Measurements from ENCODE around the gene NGEF.

Gene NGEF

DNA sequence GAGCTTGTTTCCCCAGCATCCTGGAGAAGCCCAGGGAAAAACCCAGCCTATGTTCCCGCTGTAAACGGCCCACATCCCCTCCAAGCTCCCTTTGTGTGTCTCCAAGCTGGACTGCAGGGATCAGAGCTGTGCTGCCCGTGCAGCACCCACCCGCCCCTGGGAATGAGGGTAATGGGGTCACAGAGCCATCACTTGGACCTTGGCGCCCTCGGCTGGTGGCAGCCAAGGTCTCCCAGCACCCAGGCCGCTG, 46.4 kb upstream of the NGEF start:
- Histone ChIP-seq H3K79me2 (ENCODE audit: insufficient read depth, low read length) (no peaks in the 10 kb centered on the region), H3K4me3 (ENCODE audit: low read depth, low read length, poor library complexity, severe bottlenecking) (peak overlapping the region; percentile 75), H3K4me1 (ENCODE audit: insufficient read depth, low read length, severe bottlenecking) (peaks cover 36% of the 10 kb centered on the region), H3K27me3 (ENCODE audit: insufficient read depth, low read length) (no peaks in the 10 kb centered on the region), H3K9me3 (ENCODE audit: low read length) (no peaks in the 10 kb centered on the region), H3K9ac (ENCODE audit: low read length) (peak overlapping the region; percentile 88; the same call in 1 of the 2 replicates), H3K4me2 (ENCODE audit: low read length) (peak overlapping the region; percentile 85), H3F3A (ENCODE audit: insufficient read depth, low read length) (no peaks in the 10 kb centered on the region), H3K27ac (ENCODE audit: low read depth, low read length, poor library complexity, severe bottlenecking) (peak overlapping the region; percentile 94), H3K36me3 (ENCODE audit: insufficient read depth, low read length) (peaks cover 13% of the 10 kb centered on the region), H2AFZ (ENCODE audit: low read length) (no peak overlapping the region), H4K20me1 (ENCODE audit: insufficient read depth, low read length) (no peaks in the 10 kb centered on the region), H3K9me2 (ENCODE audit: low read depth, low read length) (no peaks in the 10 kb centered on the region)
- TF ChIP-seq EZH2 (IDR thresholded peaks at IDR 0.05; ENCODE audit: borderline replicate concordance, low read length): no peak
- TF ChIP-seq, protein P1, sequence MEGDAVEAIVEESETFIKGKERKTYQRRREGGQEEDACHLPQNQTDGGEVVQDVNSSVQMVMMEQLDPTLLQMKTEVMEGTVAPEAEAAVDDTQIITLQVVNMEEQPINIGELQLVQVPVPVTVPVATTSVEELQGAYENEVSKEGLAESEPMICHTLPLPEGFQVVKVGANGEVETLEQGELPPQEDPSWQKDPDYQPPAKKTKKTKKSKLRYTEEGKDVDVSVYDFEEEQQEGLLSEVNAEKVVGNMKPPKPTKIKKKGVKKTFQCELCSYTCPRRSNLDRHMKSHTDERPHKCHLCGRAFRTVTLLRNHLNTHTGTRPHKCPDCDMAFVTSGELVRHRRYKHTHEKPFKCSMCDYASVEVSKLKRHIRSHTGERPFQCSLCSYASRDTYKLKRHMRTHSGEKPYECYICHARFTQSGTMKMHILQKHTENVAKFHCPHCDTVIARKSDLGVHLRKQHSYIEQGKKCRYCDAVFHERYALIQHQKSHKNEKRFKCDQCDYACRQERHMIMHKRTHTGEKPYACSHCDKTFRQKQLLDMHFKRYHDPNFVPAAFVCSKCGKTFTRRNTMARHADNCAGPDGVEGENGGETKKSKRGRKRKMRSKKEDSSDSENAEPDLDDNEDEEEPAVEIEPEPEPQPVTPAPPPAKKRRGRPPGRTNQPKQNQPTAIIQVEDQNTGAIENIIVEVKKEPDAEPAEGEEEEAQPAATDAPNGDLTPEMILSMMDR (IDR thresholded peaks at IDR 0.05; ENCODE audit: low read length): peak; percentile 37

DNA sequence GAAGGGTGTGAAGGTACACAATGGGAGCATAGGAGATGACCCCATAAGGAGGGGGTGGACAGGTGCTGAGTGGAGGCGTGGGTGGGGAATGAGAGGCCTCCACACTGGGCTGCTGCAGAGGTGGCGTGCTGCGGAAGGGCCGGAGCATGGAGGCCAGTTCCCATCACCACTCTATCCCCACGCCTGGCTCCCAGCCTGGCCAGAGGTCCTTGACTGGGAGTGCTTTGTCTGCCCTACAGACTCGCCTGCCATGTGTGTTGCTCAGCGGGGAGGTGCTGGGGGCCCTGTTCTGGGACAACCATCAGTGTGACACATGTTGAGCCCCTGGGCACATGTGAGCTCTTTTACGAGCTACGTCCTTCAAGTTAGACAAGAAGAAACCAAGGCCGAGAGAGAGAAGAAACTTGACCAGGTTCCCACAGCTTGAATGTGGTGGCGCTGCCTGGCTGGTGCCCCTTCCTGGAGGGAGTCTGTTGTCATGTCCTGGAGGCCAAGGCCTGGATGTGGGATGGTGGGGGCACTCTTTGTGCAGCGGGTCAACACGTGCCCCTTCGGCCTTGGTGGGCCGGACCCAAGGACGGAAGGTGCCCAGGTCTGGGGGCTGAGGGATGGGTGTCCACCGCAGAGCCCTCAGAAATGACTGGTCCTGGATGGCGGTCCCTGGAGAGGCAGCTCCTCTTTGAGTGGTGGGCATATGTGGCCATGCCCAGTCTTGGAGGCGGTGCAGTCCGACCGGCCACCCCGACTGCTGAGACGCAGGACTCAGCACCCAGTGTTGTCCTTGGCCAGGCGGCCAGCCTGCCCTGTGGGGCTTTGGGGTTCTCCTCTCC, 45.9 kb upstream of the NGEF start:
- no peaks in the 10 kb centered on the region for H3K79me2 ChIP-seq (ENCODE audit: insufficient read depth, low read length)
- no peaks in the 10 kb centered on the region for H3K9me2 ChIP-seq (ENCODE audit: low read depth, low read length)
- H3K4me2 ChIP-seq (ENCODE audit: low read length): no peak overlapping the region
- peaks cover 7% of the 10 kb centered on the region for H3K36me3 ChIP-seq (ENCODE audit: insufficient read depth, low read length)
- H4K20me1 ChIP-seq (ENCODE audit: insufficient read depth, low read length): no peaks in the 10 kb centered on the region
- H3K27me3 ChIP-seq (ENCODE audit: insufficient read depth, low read length): no peaks in the 10 kb centered on the region; the same call in 1 of the 2 replicates
- no peaks in the 10 kb centered on the region for H3K9me3 ChIP-seq (ENCODE audit: low read length)
- H3F3A ChIP-seq (ENCODE audit: insufficient read depth, low read length): no peaks in the 10 kb centered on the region
- no peak overlapping the region; the same call in 1 of the 2 replicates for H3K9ac ChIP-seq (ENCODE audit: low read length)
- H2AFZ ChIP-seq (ENCODE audit: low read length): no peak overlapping the region
- TF ChIP-seq, protein P1 (IDR thresholded peaks at IDR 0.05; ENCODE audit: low read length): no peak
- TF ChIP-seq EZH2 (IDR thresholded peaks at IDR 0.05; ENCODE audit: borderline replicate concordance, low read length): no peak
- H3K4me1 ChIP-seq (ENCODE audit: insufficient read depth, low read length, severe bottlenecking): peaks cover 38% of the 10 kb centered on the region
- no peak overlapping the region for H3K4me3 ChIP-seq (ENCODE audit: low read depth, low read length, poor library complexity, severe bottlenecking)
- no peak overlapping the region for H3K27ac ChIP-seq (ENCODE audit: low read depth, low read length, poor library complexity, severe bottlenecking)

DNA sequence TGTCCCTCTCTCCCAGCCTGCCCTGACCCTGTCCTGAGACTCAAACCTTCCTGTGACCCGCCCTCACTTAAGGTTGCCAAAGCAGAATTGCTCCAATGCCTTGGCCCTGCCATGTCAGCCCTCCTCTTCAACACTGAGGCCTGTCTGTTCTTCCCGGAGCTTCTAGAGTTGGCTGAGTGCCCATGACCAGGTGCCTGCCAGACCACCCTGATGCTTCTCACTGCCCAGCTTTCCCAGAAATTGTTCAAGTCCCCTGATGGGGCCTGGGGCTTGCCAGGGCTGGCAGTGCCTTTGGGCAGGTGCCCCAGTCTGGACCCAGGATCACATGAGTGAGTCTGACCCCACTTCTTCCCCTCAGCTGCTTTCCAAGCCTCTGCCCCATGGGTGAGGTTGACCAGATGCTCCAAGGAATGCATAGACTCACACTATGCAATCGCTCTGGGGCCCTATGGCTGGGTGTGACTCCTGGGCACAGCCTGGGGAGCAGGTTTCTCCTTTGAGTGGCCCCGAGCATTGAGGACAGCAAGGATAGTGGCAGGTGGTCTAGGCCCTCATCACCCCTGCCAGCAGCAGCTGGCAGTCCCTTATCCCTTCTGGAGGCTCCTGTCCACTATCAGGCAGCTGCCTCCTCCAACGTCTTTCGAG, 44.0 kb upstream of the NGEF start:
- H3K4me2 ChIP-seq (ENCODE audit: low read length): no peak overlapping the region
- no peaks in the 10 kb centered on the region for H4K20me1 ChIP-seq (ENCODE audit: insufficient read depth, low read length)
- H3K9me2 ChIP-seq (ENCODE audit: low read depth, low read length): no peaks in the 10 kb centered on the region
- no peak for TF ChIP-seq EZH2 (IDR thresholded peaks at IDR 0.05; ENCODE audit: borderline replicate concordance, low read length)
- TF ChIP-seq, protein P1 (IDR thresholded peaks at IDR 0.05; ENCODE audit: low read length): no peak
- no peak overlapping the region for H3K27ac ChIP-seq (ENCODE audit: low read depth, low read length, poor library complexity, severe bottlenecking)
- H3K79me2 ChIP-seq (ENCODE audit: insufficient read depth, low read length): no peaks in the 10 kb centered on the region
- no peak overlapping the region for H3K9ac ChIP-seq (ENCODE audit: low read length)
- no peaks in the 10 kb centered on the region for H3K9me3 ChIP-seq (ENCODE audit: low read length)
- H3K4me1 ChIP-seq (ENCODE audit: insufficient read depth, low read length, severe bottlenecking): peaks cover 23% of the 10 kb centered on the region
- peaks cover 3% of the 10 kb centered on the region; the same call in 1 of the 2 replicates for H3K27me3 ChIP-seq (ENCODE audit: insufficient read depth, low read length)
- no peak overlapping the region for H2AFZ ChIP-seq (ENCODE audit: low read length)
- H3K4me3 ChIP-seq (ENCODE audit: low read depth, low read length, poor library complexity, severe bottlenecking): no peak overlapping the region
- H3K36me3 ChIP-seq (ENCODE audit: insufficient read depth, low read length): peaks cover 3% of the 10 kb centered on the region; the same call in 1 of the 2 replicates
- H3F3A ChIP-seq (ENCODE audit: insufficient read depth, low read length): no peaks in the 10 kb centered on the region

Data from OCI-LY1 (cell line).